ENCODE results near the gene STX17.

DNA sequence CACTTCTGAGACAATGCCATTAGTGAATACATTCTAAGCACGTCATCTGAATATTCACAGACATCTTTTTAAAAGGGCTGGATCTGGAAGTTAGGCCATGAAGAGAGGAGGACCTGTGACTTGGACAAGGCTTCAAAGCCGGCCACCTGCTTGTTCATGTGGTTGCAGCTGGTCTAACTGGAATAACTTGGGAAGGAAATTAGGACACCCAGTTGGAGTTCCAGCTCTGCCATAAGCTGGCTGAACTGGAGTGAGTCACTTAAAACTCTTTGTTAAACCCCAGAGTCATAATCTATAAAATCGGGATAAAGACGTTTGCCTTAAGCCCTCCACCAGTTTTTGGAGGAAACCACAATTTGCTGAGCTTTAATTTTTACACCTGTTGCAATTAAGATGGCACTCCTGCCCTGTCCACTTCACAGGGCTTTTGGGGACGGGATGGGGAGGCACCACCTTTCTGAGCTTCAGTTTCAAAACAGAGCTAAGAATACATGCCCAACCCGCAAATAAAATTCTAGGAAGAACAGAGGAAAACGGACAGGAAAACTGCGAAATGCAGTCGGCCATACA is 536 bp upstream of the STX17 start:
- TF ChIP-seq, protein P1, sequence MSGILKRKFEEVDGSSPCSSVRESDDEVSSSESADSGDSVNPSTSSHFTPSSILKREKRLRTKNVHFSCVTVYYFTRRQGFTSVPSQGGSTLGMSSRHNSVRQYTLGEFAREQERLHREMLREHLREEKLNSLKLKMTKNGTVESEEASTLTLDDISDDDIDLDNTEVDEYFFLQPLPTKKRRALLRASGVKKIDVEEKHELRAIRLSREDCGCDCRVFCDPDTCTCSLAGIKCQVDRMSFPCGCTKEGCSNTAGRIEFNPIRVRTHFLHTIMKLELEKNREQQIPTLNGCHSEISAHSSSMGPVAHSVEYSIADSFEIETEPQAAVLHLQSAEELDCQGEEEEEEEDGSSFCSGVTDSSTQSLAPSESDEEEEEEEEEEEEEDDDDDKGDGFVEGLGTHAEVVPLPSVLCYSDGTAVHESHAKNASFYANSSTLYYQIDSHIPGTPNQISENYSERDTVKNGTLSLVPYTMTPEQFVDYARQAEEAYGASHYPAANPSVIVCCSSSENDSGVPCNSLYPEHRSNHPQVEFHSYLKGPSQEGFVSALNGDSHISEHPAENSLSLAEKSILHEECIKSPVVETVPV (CRISPR knock-in tag; IDR thresholded peaks at IDR 0.05): no peak
- TF ChIP-seq, protein P2, sequence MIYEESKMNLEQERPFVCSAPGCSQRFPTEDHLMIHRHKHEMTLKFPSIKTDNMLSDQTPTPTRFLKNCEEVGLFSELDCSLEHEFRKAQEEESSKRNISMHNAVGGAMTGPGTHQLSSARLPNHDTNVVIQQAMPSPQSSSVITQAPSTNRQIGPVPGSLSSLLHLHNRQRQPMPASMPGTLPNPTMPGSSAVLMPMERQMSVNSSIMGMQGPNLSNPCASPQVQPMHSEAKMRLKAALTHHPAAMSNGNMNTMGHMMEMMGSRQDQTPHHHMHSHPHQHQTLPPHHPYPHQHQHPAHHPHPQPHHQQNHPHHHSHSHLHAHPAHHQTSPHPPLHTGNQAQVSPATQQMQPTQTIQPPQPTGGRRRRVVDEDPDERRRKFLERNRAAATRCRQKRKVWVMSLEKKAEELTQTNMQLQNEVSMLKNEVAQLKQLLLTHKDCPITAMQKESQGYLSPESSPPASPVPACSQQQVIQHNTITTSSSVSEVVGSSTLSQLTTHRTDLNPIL (CRISPR knock-in tag; IDR thresholded peaks at IDR 0.05; ENCODE audit: low read depth): no peak
- TF ChIP-seq ZFP3 (CRISPR knock-in tag; IDR thresholded peaks at IDR 0.05) (no peak), ZNF565 (CRISPR knock-in tag; conservative IDR thresholded peaks at IDR 0.05; ENCODE audit: low read depth) (no peak), ZFP30 (CRISPR knock-in tag; IDR thresholded peaks at IDR 0.05) (no peak)
- TF ChIP-seq, protein P3, sequence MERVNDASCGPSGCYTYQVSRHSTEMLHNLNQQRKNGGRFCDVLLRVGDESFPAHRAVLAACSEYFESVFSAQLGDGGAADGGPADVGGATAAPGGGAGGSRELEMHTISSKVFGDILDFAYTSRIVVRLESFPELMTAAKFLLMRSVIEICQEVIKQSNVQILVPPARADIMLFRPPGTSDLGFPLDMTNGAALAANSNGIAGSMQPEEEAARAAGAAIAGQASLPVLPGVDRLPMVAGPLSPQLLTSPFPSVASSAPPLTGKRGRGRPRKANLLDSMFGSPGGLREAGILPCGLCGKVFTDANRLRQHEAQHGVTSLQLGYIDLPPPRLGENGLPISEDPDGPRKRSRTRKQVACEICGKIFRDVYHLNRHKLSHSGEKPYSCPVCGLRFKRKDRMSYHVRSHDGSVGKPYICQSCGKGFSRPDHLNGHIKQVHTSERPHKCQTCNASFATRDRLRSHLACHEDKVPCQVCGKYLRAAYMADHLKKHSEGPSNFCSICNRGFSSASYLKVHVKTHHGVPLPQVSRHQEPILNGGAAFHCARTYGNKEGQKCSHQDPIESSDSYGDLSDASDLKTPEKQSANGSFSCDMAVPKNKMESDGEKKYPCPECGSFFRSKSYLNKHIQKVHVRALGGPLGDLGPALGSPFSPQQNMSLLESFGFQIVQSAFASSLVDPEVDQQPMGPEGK (CRISPR knock-in tag; IDR thresholded peaks at IDR 0.05; ENCODE audit: borderline replicate concordance): no peak

All from SK-N-SH treated with all-trans-retinoic acid at 6 μM for 48 hours (cell line).